Stimulated activated CD4-positive, alpha-beta T cell treated with anti-CD3 and anti-CD28 coated beads, Interleukin-1b, Interleukin-23, amount 100 ng/mL, for 48 hours (primary cell): ENCODE data around the gene TMEM42.

ENCODE experiments used
- DNase-seq: peaks from one replicate; pipeline ENCODE4 v3.0.0-alpha.2; 2020

The TMEM42 gene

GRCh38 chr3:44913868-44914468 is 52.3 kb downstream of the TMEM42 start:
- peak; percentile 58 for DNase-seq

- DNase-seq, result no peak
Measured at GRCh38 chr3:44914936-44915335, 53.2 kb downstream of the TMEM42 start.
